ENCODE results near the gene RAB5IF. TPM values are rescaled to one million over a fixed set of nuclear protein-coding genes. Genes with fewer than 3 reads are reported as not detected.

Gene RAB5IF
- total and polyA plus RNA-seq, 2 of the 4 experiments (the other 2 are of a cell fraction) = 74.0 to 93.1 TPM

GRCh38 chr20:36656733-36657132, 51.2 kb downstream of the RAB5IF start (continued):
- TF ChIP-seq MAFK (IDR thresholded peaks at IDR 0.05; ENCODE audit: low read depth, low read length) = no peak

GRCh38 chr20:36658300-36658699, 52.7 kb downstream of the RAB5IF start:
- H3K79me1 ChIP-seq (ENCODE audit: low read depth in 1 of 2, low read length in 2 of 2) = no peaks in the 10 kb centered on the region
- H3K4me3 ChIP-seq (ENCODE audit: insufficient read depth, low read depth, low read length) = no peak overlapping the region
- TF ChIP-seq RAD21 (IDR thresholded peaks at IDR 0.05; ENCODE audit: low read length) (no peak), BHLHE40 (IDR thresholded peaks at IDR 0.05; ENCODE audit: low read depth, low read length) (no peak)
- no peak overlapping the region for H4K8ac ChIP-seq (ENCODE audit: low read depth in 2 of 2, low read length in 2 of 2)
- no peak overlapping the region for H2BK120ac ChIP-seq (ENCODE audit: low read depth, low read length)
- intact Hi-C loops (cut with micrococcal nuclease) = no loop called here
- 100% methylated on average over 1 of the region's 3 CpGs; no CpG with 5 or more reads in 1 of the 2 experiments for WGBS, 2 experiments (ENCODE audit: extremely low coverage in 2 of 2, insufficient read length in 1 of 2)
- H4K5ac ChIP-seq (ENCODE audit: low read depth, low read length) = no peak overlapping the region
- no peak overlapping the region for H3K4me2 ChIP-seq (ENCODE audit: low read depth, low read length)
- H2AK9ac ChIP-seq (replicated peaks; ENCODE audit: low read depth, low read length, poor library complexity) = no peak overlapping the region
- H2BK20ac ChIP-seq (ENCODE audit: low read depth, low read length) = no peak overlapping the region
- no peak overlapping the region for H3K14ac ChIP-seq (replicated peaks; ENCODE audit: low read depth, low read length)
- H3K4ac ChIP-seq (ENCODE audit: low read depth, low read length) = no peak overlapping the region
- H3K56ac ChIP-seq (ENCODE audit: extremely low read depth, insufficient read depth, low read length) = no peak overlapping the region
- ChIA-PET POLR2A (ENCODE audit: unreplicated experiment) (no interaction called here), CTCF (interaction anchor here (0.6 kb wide), 1 partner anchor 29 kb away, joined by 4 read pairs; no protein-coding TSS in a partner anchor)
- DNase-seq = no peak
- dilution Hi-C loops (cut with HindIII; ENCODE audit: low sequenced_read_pairs, unreplicated experiment) = no loop called here
- H3K27me3 ChIP-seq (ENCODE audit: control insufficient read depth, insufficient read depth, low read length) = no peaks in the 10 kb centered on the region
- BruUV-seq (replicated peaks) = no TSS peak
- no peak overlapping the region for H2BK5ac ChIP-seq (ENCODE audit: low read depth, low read length, poor library complexity, severe bottlenecking)
- peaks cover 11% of the 10 kb centered on the region; the same call in 1 of the 2 replicates for H3K36me3 ChIP-seq (ENCODE audit: control insufficient read depth, insufficient read depth, low read length)
- H3K18ac ChIP-seq (ENCODE audit: low read depth, low read length) = no peak overlapping the region
- H3K9ac ChIP-seq (ENCODE audit: low read depth, low read length) = no peak overlapping the region
- in situ Hi-C loops (cut with MboI; ENCODE audit: low sequenced_read_pairs) = no loop called here
- no peak overlapping the region for H3K23ac ChIP-seq (ENCODE audit: low read depth, low read length)
- H2BK15ac ChIP-seq (ENCODE audit: low read depth, low read length) = no peak overlapping the region
- no peak overlapping the region for H3K27ac ChIP-seq (ENCODE audit: insufficient read depth, low read length)
- H3K9me3 ChIP-seq (ENCODE audit: control insufficient read depth, insufficient read depth, low read length) = no peaks in the 10 kb centered on the region
- no peak overlapping the region for H2AK5ac ChIP-seq (ENCODE audit: low read depth, low read length)
- no peak overlapping the region for H2AFZ ChIP-seq (replicated peaks; ENCODE audit: low read length, poor library complexity)
- no peak for ATAC-seq (ENCODE audit: low read depth)
- no peak overlapping the region for H4K91ac ChIP-seq (ENCODE audit: insufficient read depth, low read depth, low read length)
- H4K20me1 ChIP-seq (ENCODE audit: insufficient read depth, low read length) = no peaks in the 10 kb centered on the region
- no peaks in the 10 kb centered on the region for H3K9me1 ChIP-seq (ENCODE audit: insufficient read depth, low read length)
- no peaks in the 10 kb centered on the region for H3K4me1 ChIP-seq (ENCODE audit: control insufficient read depth, insufficient read depth, low read length)

Small RNA genes lying within 50 kb of the gene (microRNA-seq; reads per million reads assigned to microRNA genes)
- gene RF00017 (ENCODE audit: insufficient read depth, insufficient read length) = not detected

Small RNA genes lying within 50 kb of the gene (small RNA-seq; reads per million reads assigned to genes)
- gene RF00017 = 0 reads per million in 5 experiments

Other genes starting within 250 kb of the RAB5IF start
- 90.0 and 97.5 TPM in 2 replicates for gene MYL9, start 64.3 kb upstream of the RAB5IF start, total RNA-seq (2012; rRNA removed)
- gene MYL9, start 64.3 kb upstream of the RAB5IF start, polyA plus RNA-seq (2012; rRNA removed) = 425 and 491 TPM in 2 replicates
- 9.7 and 10.6 TPM in 2 replicates for gene TGIF2, start 32.2 kb upstream of the RAB5IF start, total RNA-seq (2012; rRNA removed)
- 11.6 and 12.7 TPM in 2 replicates for gene TGIF2, start 32.2 kb upstream of the RAB5IF start, polyA plus RNA-seq (2012; rRNA removed)
- gene SLA2, start 40.4 kb downstream of the RAB5IF start, total RNA-seq (2012; rRNA removed) = not detected in 2 replicates
- gene SLA2, start 40.4 kb downstream of the RAB5IF start, polyA plus RNA-seq (2012; rRNA removed) = 0.03 TPM in 1 of 2 replicates, not detected in the other
- 31.9 and 34.2 TPM in 2 replicates for gene NDRG3, start 140.3 kb downstream of the RAB5IF start, total RNA-seq (2012; rRNA removed)
- 22.0 and 24.8 TPM in 2 replicates for gene NDRG3, start 140.3 kb downstream of the RAB5IF start, polyA plus RNA-seq (2012; rRNA removed)
- gene DSN1, start 168.0 kb downstream of the RAB5IF start, total RNA-seq (2012; rRNA removed) = 16.3 and 18.3 TPM in 2 replicates
- gene DSN1, start 168.0 kb downstream of the RAB5IF start, polyA plus RNA-seq (2012; rRNA removed) = 9.4 and 10.5 TPM in 2 replicates